Activated CD4-positive, alpha-beta T cell treated with anti-CD3 and anti-CD28 coated beads, Interleukin-2, Interleukin-6, amounts not matched to agents 100 ng/mL and 50 ng/mL, durations not matched to agents 16 hours and 8 hours (primary cell): Measurements from ENCODE around the gene PRDM2.

ENCODE experiments used
- DNase-seq: peaks from one replicate; pipeline ENCODE4 v3.0.0-alpha.2; 2020

PRDM2 gene

DNA sequence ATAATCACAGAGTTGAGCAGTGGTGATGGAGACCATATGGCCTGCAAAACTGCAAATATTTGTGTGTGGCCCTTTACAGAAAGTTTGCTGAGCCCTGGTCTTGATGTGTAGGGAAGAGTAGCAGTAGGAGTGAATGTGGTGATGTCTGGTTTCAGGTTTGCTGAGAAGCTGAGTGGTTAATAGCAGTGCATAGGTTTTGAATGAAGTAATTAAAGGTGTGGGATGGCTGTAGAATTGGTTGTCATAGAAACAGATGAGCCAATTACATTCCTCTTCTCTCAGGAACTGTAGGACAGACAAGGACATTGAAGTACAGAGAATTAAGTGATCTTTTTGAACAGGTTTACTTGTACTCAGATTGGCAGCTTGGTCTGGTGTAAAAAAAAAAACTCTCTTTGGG lies 37.4 kb downstream of the PRDM2 start:
- DNase-seq = no peak

DNA sequence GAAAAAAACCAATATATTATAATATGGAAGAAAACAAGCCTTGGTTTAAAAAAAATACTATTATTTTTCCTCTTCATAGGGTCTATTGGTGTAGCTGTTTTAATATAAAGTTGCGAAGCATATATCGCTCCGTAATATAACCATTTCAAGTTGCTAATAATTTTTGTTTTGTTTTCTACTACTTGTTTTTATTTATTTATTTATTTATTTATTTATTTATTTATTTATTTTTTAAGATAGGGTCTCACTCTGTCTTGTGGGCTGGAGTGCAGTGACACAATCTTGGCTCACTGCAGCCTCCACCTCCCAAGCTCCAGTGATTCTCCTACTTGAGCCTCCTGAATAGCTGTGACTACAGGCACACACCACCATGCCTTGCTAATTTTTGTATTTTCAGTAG lies 46.4 kb downstream of the PRDM2 start:
- DNase-seq = no peak

DNA sequence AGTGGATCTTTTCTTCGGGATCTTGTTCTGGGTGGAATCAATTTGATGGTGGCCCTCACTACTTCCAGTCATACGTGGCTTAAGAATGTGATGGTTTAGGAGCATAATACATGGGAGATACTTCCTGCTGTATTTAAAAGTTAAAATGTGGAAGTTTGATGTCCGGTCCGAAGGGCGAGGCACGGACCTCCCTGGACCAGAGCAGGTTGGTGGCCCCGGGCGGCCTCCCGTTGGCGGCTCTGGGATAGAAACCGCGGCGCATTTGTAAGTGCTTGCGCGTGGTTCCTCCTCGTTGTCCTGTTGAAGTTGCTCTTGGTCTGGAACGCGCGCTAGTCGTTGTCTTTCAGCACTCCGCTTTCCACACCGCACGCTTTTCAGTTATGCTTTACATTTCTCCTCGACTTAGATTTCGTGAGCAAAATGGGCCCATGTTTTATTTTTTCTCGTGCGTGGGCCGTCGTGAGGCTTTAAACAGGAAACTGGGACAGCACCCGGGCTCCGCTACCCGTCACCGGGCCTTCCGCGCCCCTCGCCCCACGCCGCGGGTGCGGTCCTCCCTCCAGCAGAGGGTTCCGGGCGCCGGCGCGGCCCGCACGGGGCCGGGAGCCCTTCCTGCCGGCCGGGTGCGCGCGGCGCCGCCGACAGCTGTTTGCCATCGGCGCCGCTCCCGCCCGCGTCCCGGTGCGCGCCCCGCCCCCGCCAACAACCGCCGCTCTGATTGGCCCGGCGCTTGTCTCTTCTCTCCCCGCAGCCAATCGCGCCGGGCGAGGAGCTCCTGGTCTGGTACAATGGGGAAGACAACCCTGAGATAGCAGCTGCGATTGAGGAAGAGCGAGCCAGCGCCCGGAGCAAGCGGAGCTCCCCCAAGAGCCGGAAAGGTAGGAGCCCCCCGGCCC lies 48.9 kb downstream of the PRDM2 start:
- peak; percentile 97 for DNase-seq

- peak; percentile 60 for DNase-seq
Measured at GRCh38 chr1:13749543-13750341, 49.8 kb downstream of the PRDM2 start.

GRCh38 chr1:13751458-13751871 lies 51.5 kb downstream of the PRDM2 start:
- DNase-seq = no peak

- DNase-seq = no peak
Measured at GRCh38 chr1:13751985-13752384, 52.0 kb downstream of the PRDM2 start.

- no peak for DNase-seq
Measured at GRCh38 chr1:13752852-13753251, 52.9 kb downstream of the PRDM2 start.

GRCh38 chr1:13753636-13754402 lies 53.8 kb downstream of the PRDM2 start:
- DNase-seq = no peak

DNA sequence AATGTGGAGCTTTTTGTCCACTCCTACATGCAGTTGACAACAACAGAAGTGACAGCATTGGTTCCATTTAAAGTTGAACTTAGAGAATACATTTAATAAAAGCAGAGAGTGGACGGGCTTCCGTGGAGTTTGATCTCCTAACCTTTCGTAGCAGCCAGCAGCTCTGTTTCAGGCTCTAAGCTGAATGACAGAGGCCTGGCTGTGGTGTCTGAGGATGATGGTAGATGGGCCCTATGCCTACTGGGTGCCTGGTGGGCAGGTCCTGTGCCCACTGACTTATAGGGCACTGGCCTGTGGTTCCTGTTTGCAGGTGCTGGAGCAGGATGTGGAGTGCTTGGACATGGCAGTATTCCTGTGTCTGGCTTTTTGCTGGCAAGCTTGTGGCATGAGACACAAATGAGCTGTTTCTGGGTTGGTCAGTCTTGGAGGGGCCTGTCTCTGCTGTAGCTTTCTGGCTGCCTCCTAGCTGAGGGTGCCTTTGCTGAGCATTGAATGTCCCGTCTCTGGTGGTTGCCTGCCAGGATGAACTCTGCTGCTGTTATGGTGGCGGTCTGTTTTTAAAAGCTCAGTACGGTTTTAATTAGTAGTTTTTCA lies 54.6 kb downstream of the PRDM2 start:
- no peak for DNase-seq

GRCh38 chr1:13756557-13757315 lies 56.7 kb downstream of the PRDM2 start:
- DNase-seq = no peak

DNA sequence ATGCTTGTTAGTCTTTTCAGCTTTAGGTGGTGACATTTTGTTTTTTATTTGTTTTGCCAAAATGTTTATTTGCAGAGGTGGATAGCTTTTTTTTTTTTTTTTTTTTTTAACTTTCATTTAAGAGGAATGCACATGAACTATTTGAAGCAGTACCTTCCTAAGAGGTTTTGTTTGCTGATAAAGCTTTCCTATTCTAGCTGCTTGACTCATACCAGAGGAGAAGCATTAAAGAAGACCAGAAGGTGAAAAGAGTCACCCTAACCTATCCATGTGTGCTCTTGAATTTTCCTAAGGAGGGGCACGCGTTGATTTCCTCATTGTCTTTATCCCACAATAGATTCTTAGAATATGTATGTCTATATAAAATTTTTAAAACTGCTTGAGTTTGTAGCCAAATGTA lies 57.7 kb downstream of the PRDM2 start:
- no peak for DNase-seq

DNA sequence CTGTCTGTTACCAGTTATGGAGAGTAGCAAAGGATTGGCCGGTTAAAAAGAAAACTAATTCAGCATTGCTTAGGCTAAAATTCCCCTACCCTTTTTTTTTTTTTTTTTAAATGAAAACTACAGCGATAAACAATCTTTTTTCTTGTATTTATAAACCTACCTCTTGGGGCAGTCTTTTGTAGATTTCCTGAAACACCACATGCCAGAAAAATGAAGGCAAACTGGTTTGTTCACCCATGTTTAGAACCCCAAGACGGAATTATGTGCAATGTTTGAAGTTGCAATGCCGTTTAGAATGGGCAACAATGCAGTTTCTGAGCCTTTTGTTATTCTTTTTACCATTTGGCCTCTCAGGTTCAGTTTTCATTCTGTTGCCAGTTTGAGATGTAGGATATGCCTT lies 59.1 kb downstream of the PRDM2 start:
- DNase-seq = no peak

GRCh38 chr1:13760340-13760739 lies 60.4 kb downstream of the PRDM2 start:
- no peak for DNase-seq

GRCh38 chr1:13760921-13761320 lies 60.9 kb downstream of the PRDM2 start:
- DNase-seq = no peak

DNA sequence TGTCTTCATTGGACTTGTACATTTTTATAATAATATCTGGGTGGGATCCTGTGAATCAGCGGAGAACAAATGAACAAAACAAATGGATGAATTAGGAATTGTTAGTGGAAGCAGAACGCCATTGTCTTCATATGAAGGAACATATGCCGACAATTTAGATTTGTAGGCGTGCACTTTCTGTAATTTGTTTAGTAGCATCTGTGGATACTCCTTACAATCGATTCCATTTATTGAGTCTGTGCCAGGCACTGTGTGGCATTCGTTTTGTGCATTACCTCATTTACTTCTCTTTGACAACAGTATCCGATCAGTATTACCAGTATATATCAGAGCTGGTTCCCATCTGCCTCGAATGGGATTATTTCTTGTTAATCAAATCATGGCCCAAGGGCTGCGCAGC lies 61.9 kb downstream of the PRDM2 start:
- DNase-seq = no peak

- DNase-seq = no peak
Measured at GRCh38 chr1:13762642-13763041, 62.7 kb downstream of the PRDM2 start.

- no peak for DNase-seq
Measured at GRCh38 chr1:13763222-13763621, 63.2 kb downstream of the PRDM2 start.

DNA sequence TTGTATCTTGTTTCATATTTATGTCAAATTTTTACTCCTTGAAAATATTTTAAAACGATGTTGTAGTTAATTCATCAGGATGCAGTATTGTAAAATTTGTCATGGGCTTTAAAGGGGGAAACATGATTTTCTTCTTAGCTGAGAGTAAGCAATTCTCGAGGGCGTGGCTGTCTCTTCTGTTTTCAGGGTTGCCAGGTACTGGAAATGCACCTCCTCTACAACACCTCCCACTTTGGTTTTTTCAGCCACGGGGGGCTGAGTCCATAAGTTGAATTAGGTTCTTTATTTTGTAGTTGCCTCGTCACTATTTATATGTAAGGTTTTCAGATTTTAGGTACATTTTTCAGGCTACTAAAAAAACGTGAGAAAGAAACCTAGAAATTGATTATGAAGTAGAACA lies 64.0 kb downstream of the PRDM2 start:
- no peak for DNase-seq

GRCh38 chr1:13764588-13765332 lies 64.8 kb downstream of the PRDM2 start:
- no peak for DNase-seq

DNA sequence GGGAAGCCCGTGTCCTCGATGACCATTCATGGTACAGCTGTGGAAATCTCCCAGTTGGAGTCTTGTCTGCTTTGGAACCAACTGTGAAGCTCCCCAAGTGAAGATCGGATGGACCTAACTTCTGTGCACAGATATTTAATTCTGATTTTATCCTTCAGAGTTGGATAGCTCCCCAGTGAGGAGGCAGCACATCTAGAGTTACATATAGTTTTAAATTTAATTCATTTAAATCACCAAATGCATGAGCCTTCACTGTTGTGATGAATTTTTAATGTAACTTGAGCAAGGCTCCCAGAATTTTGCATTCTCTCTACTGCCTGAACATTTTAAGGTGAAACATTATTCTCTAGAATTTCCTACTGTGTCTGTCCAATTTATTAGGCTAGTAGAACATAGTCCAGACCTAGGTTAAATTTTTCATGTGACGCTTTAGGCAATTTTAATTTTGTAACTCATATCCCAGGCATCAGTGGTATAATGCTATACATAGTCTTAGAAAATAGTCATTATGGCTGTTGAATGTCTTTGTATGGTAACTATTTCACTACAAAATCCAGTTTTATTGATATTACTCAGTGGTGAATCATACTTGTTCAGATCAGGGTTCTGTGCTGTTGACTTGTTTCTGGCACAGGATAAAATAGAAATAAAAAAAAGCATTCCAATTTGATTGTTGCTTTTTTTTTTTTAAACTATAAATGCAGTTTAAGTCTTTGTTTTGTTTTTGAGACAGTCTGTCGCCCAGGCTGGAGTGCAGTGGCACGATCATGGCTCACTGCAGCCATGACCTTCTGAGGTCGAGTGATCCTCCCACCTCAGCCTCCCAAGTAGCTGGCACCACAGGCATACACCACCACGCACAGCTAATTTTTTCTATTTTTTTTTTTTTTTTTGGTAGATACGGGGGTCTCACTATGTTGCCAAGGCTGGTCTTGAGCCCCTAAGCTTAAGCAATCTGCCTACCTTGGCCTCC lies 66.9 kb downstream of the PRDM2 start:
- DNase-seq = no peak
